GM04503 (cell line): ENCODE measurements around the gene CALR3.
A peak's percentile ranks its signal among the peaks of the same experiment; 100 is the strongest.
"Not testable (repeated sequence)": the region's sequence is repeated elsewhere in the genome, so short reads cannot be mapped to it uniquely, and the experiment has no call there.

Experiments
- DNase-seq: peaks from one replicate; pipeline ENCODE4 v3.0.0-alpha.2; 2012; ENCODE audit warnings: low read depth

The CALR3 gene, protein sequence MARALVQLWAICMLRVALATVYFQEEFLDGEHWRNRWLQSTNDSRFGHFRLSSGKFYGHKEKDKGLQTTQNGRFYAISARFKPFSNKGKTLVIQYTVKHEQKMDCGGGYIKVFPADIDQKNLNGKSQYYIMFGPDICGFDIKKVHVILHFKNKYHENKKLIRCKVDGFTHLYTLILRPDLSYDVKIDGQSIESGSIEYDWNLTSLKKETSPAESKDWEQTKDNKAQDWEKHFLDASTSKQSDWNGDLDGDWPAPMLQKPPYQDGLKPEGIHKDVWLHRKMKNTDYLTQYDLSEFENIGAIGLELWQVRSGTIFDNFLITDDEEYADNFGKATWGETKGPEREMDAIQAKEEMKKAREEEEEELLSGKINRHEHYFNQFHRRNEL

DNA sequence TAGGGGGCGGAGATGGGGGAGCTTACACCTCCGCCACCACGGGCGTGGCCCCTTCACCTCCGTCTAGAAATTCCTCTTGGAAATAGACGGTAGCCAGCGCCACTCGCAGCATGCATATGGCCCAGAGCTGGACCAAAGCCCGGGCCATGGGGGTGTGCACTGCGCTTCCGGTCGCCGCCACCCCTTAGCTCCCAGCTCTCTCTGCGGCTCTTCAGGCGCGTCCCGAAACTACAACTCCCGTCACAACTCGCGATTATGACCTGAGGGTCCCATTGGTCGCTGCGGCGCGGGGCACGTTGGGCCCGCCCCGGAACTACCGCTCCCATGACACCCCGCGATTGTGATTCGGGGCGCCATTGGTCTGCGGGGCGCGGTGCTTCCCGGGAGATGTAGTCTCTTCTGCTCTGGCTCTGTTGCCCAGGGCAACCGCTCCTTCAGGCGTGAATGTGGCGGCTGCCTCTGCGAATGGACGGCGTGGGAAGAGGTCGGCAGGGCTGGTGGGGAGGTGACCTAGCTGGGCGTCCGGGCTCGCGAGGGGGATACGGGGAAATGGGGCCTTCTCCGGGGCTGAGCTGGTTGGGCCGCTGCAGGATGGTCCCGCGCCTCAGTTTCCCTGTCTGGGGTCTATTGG lies at the start of gene CALR3, which contains the start of gene C19orf44:
CALR3 (minus strand) TSS at position 186 of the 631 bp plus-strand sequence; CDS start at position 148, 38 bp downstream.
C19orf44 (plus strand) TSS at position 413 of the 631 bp plus-strand sequence. CDS start 4,399 bp downstream, outside the sequence.
- DNase-seq = peak; percentile 94

DNA sequence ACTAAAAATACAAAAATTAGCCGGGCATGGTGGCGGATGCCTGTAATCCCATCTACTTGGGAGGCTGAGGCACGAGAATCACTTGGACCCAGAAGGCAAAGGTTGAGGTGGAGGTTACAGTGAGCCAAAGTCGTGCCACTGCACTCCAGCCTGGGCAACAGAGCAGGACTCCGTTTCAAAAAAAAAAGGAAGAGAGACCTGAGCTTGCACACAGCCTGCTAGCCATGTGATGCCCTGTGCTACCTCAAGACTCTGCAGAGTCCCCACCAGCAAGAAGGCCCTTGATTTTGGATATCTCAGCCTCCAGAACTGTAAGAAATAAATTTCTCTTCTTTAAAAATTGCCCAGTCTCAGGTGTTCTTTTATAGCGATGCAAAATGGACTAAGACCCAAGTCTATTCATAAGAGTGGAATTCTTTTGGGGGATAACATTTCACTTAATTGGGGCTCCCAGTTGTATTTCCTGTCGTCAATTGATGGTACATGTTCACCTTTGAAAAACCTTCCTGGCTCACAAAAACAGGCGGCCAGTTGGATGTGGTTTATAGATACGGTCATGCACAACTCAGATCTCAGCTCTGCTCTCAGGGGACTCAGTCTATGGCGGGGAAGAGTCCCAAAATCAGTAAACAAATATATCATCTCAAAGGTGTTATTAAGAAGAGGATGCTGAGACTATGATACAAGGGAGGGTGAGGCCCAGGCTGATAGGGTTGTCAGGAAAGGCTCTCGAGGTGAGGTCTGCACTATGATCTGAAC lies 48.7 kb upstream of the CALR3 start:
- no peak for DNase-seq

DNA sequence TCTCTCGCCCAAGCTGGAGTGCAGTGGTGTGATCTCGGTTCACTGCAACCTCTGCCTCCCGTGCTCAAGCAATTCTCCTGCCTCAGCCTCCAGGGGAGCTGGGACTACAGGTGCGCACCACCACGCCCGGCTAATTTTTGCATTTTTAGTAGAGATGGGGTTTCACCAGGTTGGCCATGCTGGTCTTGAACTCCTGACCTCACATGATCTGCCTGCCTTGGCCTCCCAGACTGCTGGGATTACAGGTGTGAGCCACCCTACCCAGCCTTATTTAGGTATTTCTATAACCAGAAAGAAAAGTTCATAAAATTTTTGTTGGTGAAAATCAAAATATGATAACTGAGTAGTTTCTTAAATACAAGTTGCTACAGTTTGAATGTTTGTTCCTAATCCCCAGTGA lies 47.8 kb upstream of the CALR3 start:
- not testable (repeated sequence) for DNase-seq

DNA sequence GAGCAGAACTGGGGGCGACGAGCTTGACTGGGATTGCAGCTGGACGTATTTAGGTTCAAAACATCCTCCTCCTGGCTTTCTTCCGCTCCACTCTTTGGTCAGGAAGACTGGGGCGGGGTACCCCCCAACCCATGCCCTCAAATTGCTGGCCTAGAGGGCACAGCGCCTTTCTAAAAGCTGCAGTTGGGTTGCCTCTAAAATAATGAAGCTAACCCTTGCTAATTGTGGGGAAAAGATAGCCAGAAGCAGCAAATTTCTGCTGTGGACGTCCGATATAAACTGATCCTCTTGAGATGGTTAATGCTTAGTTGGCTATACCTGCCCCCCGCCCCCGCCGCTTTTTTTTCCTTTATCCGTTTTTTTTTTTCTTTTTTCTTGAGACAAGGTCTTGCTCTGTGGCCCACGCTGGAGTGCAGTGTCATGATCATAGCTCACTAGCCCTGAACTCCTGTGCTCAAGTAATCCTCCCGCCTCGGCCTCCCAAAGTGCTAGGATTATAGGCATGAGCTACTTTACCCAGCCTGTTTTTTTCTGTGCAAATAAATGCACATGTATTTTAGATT lies 47.0 kb upstream of the CALR3 start:
- DNase-seq = no peak

DNA sequence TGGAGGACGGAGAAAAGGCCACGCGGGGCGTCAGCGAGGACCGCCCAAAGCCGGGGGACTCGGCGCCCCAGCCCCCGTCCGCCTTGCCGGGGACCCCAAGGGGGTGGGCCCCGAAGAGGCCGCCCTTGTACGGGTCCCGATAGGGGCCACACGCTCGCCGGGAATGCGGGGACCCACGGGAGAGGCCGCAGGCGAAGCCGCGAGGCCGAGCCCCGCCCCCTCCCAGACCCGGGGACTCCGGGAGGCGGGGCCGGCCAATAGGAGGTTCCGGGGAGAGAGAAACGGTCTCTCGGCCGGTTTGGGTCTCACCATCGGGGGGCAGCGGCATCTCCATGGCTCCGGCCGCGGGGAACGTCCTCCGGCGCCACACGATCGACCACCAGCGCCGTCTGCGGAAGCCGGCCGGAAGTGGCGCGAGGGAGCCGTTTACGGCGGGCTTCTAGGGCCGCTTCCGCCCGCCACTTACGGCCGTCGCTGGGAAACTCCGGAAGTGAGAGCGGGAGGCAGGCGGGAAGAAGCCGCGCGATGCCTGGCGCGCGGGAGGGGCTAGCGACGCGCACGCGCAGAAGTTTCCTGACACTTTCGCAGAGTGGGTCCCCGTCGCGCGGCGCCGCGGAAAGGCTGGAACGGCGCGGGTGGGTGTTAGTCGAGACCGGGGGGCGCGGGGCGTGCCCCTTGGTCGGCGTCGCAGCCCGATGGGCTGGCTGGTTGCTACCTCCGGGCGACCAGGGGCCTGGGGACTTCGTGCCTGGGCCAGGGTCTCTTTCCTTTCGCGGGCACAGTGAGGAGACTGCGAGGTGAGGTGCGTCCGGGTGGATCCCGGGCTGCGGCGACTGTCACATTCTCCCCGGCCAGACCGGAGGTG lies 46.3 kb upstream of the CALR3 start, which contains the start of gene CHERP:
CHERP (minus strand) TSS at position 393 of the 865 bp plus-strand sequence; CDS start at position 334, 59 bp downstream.
- peak; percentile 57 for DNase-seq

DNA sequence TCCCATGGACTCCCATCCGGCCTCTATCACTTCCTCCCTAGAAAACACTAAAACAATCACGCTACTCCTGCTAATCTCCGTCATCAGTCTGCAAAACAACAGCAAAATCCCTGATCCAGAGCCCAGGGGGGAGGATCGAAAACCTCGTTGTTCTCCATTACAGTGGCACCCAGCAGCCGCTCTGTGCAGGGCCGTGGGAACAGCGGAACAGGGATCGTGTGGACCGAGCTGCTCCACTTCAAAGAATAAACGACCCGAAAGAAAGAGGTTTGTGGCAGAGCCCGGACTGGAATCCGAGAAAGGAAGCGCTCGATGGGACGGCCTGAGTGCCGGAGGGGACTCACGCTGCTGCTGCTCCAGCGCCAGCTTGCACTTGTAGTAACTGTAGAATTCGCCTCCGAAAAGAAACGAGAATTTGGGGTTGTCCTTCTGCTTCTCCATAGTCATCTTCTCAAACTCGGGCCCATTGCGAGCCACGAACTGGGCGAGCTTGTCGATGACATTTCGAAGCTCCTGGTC lies 45.6 kb upstream of the CALR3 start:
- DNase-seq = no peak

DNA sequence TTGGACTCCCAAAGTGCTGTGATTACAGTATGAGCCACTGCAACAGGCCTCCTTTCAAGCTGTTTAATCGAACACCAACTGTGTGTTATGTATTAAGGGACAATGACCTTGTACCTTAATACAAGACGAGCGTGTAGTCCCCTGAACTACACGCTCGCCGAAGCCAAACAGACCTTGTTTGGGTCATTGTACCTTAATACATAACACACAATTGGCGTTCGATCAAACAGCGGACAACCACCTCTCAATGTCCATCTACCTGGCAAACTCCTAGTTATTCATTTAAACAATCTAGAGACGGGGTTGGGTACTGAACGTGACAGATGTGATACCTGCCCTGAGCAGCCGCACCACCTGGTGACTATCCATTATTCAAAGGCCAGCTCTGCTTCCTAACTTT lies 45.0 kb upstream of the CALR3 start:
- no peak for DNase-seq

DNA sequence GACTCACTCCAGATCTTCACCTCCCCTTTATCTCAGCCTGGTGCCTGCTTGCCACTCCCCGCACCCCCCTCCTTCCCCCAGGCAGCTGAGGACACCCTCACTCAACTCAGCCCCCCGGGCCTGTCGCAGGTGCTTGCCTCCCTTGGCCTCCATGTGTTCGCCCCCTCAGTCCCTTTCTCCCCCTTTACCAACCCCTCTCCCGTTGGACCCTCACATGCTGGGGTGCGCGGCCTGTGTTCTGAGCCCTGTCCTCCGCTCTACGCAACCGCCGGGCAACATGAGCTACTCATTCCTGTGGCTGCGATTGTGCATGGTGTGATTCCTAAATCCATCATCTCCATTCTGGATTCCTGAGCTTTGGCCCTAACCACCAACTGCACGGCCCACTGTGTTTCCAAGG lies 41.1 kb upstream of the CALR3 start:
- DNase-seq = no peak

DNA sequence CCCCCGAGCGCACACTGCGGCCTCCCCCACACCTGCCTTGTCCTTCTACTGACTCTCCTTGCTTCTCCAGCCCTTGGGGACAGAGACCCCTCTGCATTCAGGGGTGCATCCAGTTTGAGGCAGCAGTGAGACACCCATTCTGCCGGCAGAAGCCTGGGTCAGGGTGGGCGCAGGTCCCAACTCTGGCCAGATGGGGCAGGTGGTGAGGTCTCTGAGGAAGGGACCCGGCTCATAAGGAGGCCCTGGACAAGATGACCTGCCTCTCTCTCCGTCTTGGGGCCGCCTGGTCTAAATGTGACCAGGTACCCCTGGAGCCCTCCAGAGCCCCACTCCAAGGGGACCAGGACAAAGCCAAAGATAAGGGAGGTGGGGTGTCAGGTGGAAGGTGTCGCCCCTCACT lies 40.2 kb upstream of the CALR3 start:
- DNase-seq = no peak

DNA sequence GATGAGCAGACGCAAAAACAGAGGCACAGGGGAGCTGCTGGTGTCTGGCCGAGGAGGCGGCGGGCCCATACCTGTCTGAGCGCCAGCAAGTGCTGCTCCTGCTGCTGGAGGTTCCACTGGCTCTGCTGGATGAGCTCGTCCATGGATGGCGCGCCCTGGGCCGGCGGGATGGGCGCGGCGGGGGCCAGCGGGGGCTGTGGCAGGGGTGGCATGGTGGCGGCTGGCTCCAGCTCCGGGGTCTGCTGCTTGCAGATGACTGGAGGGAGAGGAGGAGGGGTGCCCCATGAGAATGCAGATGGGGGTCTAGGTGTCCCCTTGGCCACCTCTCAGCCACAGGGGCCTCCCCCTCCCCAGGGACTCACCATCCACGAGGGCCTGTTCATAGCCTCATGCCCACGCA lies 39.4 kb upstream of the CALR3 start:
- no peak for DNase-seq

DNA sequence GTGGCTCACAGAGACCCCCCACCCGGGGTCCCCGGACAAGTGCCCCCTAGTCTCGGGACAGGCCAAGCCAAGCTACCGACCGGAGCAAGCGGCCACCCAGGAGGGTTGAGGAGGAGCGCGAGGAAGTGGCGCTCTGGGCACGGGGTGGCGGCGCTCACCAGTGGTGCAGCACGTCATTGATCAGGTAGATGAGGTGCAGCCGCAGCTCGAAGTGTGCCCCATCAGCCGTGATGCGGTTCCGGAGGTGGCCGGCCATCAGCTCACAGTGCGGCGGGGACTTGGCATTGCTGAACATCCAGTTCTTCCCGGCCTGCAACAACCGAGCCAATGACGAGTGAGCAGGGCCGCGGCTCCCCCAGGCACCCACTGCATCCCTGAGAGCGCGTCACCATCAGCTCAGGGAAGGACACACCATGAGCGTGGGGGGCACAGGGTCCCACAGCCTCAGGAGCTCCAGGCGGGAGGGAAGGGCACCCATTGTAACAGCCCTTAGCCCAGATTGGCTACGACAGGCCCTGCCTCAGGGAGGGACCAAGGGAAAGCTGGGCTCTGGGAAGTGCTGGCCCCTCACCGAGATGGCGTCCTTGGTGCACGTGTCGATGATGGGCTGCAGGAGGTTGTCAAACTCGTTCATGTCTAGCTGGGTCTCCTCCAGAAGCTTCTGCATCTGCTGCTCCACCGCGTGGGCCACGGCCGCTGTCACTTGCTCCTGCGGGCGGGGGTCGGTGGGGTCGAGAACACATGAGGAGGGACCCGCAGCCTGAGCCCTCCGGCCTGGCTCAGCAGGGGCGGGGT lies 36.7 kb upstream of the CALR3 start:
- no peak for DNase-seq

DNA sequence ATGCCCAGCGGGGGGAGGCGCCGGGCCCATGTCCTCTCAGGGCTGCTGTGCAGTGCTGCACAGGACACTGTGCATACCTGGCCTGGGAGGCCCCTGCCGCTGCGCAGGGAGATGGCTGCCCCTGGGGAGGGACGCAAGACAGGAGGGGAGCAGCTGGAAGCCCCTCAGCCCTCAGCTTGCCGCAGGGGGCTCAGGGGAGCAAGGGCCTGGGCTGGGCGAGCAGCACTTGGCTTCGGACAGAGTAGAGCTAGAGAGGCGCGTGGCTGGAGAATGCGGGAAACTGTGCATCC lies 35.4 kb upstream of the CALR3 start:
- no peak for DNase-seq

DNA sequence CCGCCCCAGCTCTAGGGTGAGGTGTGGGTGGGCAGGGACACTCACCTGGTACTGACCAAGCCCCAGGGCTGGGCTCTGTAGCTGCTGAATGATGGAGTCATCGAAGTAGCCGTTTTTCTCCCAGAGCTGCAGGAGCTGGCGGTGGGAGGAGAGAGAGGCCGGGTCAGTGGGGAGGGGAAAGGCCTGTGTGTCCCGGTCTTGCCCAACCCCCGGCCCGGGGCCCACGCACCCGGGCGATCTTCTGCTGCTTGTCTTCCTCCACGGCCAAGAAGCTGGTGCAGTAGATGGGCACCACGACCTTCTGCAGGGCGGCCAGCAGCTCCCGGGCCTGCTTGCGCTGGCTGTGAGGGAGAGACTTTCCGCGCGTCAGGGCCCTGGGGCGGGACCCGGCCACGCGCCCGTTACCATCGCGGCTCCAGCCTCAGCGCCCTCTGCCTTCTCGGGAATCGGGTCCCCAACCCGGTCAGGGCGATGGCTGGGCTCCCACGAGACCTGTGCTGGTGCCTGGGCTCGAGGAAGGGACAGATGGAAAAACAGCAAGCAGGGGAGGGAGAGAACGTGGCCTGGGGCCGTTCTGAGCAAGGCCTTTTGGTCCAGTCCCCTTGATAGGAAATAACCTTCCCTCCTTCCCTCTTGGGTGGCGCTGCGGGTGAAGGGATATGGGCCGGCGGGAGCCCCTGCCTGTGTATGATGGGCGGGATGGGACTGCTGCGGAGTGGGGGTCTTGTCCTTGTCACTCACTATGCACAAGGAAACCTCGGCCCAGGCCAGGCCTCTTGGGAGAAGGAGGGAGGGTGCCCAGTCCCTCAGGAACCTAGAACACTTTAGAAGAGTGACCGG lies 34.8 kb upstream of the CALR3 start:
- DNase-seq = no peak

DNA sequence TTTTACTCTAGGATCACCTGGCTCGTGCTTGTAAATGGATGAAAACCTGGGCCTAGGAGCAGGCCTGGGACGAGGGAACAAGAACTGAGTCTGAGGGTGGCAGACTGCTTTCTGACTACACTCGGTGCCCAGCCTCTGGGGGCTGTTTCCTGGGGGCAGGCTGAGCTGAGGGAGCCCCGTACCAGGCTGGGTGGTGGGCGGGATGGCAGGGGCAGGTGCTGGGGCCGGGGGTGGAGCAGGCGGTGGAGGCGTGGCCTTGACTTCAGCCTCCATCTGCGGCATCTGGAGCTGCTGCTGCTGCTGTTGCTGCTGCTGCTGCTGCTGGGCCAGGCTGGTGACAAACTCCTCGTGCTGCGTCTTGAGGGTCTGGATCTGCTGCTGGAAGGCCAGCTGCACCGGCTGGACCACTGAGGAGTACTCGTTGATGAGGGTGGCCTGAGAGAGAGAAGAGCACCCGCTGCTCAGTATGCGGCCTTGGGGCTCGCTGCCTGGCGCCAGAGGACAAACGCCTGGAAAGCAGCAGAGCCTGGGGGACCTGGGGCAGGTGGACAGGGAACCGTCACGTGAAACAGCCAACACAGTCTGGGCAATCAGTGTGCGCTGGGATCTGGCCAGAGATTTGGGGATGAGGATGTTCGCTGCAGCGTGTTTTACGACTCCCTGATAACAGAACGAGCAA lies 33.6 kb upstream of the CALR3 start:
- DNase-seq = no peak

DNA sequence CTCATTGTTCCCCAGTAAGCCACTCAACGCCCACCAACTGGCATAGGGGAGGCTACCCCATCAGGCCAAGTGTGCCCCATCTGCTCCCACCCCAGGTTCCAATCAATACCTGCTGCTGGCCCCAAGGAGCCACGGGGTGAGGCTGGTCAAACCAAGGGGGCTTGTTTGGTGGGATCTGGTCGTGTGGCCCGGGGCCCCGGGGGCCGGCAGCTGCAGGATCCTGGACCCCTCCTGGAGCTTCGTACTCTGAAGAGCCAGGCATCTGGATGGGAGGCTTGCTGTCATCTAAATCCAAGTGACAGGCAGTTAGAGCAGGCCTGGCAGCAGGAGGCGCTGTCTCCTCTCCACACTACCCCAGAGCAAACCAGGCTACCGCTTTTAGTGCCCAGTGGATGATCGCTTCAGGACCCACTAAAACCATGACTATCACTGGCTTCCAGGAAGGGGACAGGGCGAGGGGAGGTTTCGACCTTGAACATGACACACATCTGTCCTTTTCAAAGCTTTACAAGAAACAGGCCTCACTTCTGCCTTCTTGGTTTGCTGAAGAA lies 32.1 kb upstream of the CALR3 start:
- DNase-seq = no peak

DNA sequence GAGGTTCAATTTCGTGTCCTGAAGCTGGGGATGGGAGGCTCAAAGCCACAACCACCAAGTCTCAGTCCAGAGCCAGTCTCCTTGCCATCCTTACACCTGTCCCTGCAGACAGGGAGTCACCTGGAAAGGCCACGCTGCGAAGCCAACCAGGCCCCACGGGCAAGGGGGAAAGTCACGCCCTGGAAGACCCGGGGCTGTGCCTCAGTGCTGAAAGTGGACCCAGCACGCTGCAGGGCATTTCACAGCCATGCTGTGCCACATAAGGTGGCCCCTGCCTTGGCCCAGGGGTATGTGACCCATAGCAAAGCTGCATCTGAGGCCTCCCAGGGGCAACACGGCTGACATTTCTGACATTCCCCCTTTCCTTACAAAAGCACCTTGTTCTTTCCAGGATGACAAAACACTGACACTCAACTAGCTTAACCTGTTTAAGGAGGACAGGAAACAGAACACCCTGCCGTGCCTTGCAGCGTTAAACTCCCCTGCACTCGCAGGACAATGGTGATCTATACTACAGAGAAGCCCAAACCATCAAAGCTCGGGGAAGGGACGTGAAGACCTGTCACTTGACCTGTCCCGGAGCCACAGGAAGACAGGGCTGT lies 31.5 kb upstream of the CALR3 start:
- DNase-seq = no peak

DNA sequence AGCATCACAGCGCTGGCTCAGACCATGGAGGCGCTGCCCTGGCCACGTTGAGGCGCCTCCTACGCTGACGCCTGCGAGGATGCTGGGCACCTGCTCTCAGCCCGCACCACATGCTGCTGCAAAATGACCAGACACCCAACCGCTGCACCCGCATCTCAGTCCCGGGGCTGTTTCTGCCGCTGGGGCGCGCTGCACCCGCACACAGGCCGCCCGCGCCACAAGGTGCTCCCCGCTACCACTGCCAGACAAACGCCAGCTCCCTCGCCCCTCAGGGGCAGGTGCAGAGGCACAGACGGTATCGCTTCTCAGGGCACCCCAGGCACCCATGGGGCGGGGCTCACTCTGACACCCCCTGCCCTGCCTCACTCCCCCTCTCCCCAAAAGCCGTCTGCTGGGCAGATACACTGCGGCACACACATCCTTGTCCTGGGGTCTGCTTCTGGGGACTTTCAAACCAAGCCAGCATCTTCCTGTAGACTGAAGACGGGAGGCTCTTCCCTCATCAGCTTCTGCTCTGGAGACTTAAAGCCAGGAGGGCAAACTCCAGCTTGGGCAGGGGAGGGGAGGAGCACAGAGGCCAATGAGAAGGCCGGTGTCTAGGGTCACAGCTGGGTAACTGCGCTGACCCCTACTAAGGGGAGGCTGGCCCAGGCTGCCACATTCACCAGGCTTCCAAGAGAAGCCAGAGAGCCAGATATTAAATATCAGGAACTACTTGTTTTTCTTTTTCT lies 29.9 kb upstream of the CALR3 start:
- no peak for DNase-seq
